OCI-LY7 (cell line): Measurements from ENCODE around the gene MISFA. TPM values are rescaled to one million over a fixed set of nuclear protein-coding genes. Genes with fewer than 3 reads are reported as not detected.

ENCODE experiments used
- Bru-seq: library from RNA; stranded (reverse); fragments of 400-500 nt; gene quantifications from one replicate; lab custom pipeline; 2021; lab: Mats Ljungman, UMichigan
- BruChase-seq, 2 experiments: library from RNA; stranded (reverse); fragments of 400-500 nt; gene quantifications; one replicate each; lab custom pipeline; 2021; lab: Mats Ljungman, UMichigan
- BruUV-seq: library from RNA; stranded (reverse); fragments of 400-500 nt; replicated peaks from 2 replicates; lab custom pipeline; 2021; lab: Mats Ljungman, UMichigan
- CTCF ChIA-PET: fragments of 300-600 bp; sonication (Branson Sonifier 250); formaldehyde crosslinking; loops from one replicate; lab custom pipeline; 2022; ENCODE audit warnings: antibody characterized with exemption; ENCODE audit not compliant: unreplicated experiment; lab: Charles Lee
- POLR2A ChIA-PET: fragments of 300-600 bp; sonication (Branson Sonifier 250); formaldehyde crosslinking; loops from one replicate; lab custom pipeline; 2022; ENCODE audit warnings: antibody characterized with exemption; lab: Charles Lee
- DNase-seq: peaks from one replicate; pipeline ENCODE4 v3.0.0-alpha.2; 2015; ENCODE audit warnings: low spot score
- H2AFZ ChIP-seq: fragments of 200-600 bp; sonication (generic), shearing (Covaris generic); 2 replicates; pipeline ENCODE4 v1.6.1; 2014; ENCODE audit warnings: mild to moderate bottlenecking, antibody characterized with exemption, low read length, moderate library complexity
- H3K27ac ChIP-seq: fragments of 200-600 bp; sonication (generic); 2 replicates; pipeline ENCODE4 v1.5.1; 2014; ENCODE audit warnings: mixed run types, low read depth, mild to moderate bottlenecking, moderate library complexity, low read length, inconsistent platforms; ENCODE audit not compliant: poor library complexity, severe bottlenecking
- H3K36me3 ChIP-seq: fragments of 200-600 bp; sonication (generic); 2 replicates; pipeline ENCODE4 v1.6.1; 2014; ENCODE audit warnings: mild to moderate bottlenecking, antibody characterized with exemption, low read length, moderate library complexity, mixed read lengths; ENCODE audit not compliant: insufficient read depth
- H3K4me1 ChIP-seq: fragments of 200-600 bp; sonication (generic); 2 replicates; pipeline ENCODE4 v1.5.1; 2014; ENCODE audit warnings: mild to moderate bottlenecking, low read length; ENCODE audit not compliant: insufficient read depth, poor library complexity, severe bottlenecking
- H3K4me2 ChIP-seq: fragments of 200-600 bp; sonication (generic); 2 replicates; pipeline ENCODE4 v1.6.1; 2014; ENCODE audit warnings: mild to moderate bottlenecking, low read length
- H3K4me3 ChIP-seq: fragments of 200-600 bp; sonication (generic); 2 replicates; pipeline ENCODE4 v1.5.1; 2014; ENCODE audit warnings: mild to moderate bottlenecking, low read depth, low read length; ENCODE audit not compliant: poor library complexity, severe bottlenecking
- H3K79me2 ChIP-seq: fragments of 200-600 bp; sonication (generic); 2 replicates; pipeline ENCODE4 v1.6.1; 2016; ENCODE audit warnings: low read depth, mild to moderate bottlenecking, low read length, moderate library complexity, mixed read lengths; ENCODE audit not compliant: insufficient read depth
- H3K9me2 ChIP-seq: fragments of 200-600 bp; sonication (generic); 2 replicates; pipeline ENCODE4 v1.6.1; 2016; ENCODE audit warnings: mild to moderate bottlenecking, low read length, mixed read lengths; ENCODE audit not compliant: insufficient read depth
- H3K9me3 ChIP-seq: fragments of 200-600 bp; sonication (generic); 2 replicates; pipeline ENCODE4 v1.6.1; 2014; ENCODE audit warnings: mild to moderate bottlenecking, mixed run types, low read length, mixed read lengths
- H4K20me1 ChIP-seq: fragments of 200-600 bp; sonication (generic); 2 replicates; pipeline ENCODE4 v1.6.1; 2014; ENCODE audit warnings: mild to moderate bottlenecking, antibody characterized with exemption, low read length, moderate library complexity, mixed read lengths; ENCODE audit not compliant: insufficient read depth
- CTCF ChIP-seq: fragments of 200-600 bp; sonication (generic); conservative IDR thresholded peaks from 2 replicates; pipeline ENCODE4 v1.5.1; 2014; ENCODE audit warnings: mild to moderate bottlenecking, antibody characterized with exemption, low read length, moderate library complexity, mixed read lengths
- EZH2phosphoT487 ChIP-seq: fragments of 200-600 bp; sonication (generic); IDR thresholded peaks from 2 replicates; pipeline ENCODE4 v1.6.1; 2018; ENCODE audit warnings: low read depth, borderline replicate concordance, mild to moderate bottlenecking, mixed run types, antibody characterized with exemption, low read length, moderate library complexity, mixed read lengths
- intact Hi-C: fragments of 100-400 bp; cut with micrococcal nuclease; formaldehyde crosslinking; loops from one replicate; pipeline ENCODE4 v1.10.0; 2022; ENCODE audit not compliant: unreplicated experiment
- long read RNA-seq: library from polyadenylated mRNA; stranded (forward); transcript quantifications from one replicate; pipeline ENCODE4 v2.0.0, GENCODE V29; 2022
- total RNA-seq, 2 experiments: library from RNA; depleted of rRNA in 1 of 2; stranded (reverse); fragments of >200 nt in 1 of 2; shearing (Covaris generic) in 1 of 2; gene quantifications; 2 replicates each; pipeline ENCODE4 v1.2.3, GENCODE V29; 2014 to 2022

The MISFA gene
- total RNA-seq (2014; rRNA removed; shearing (Covaris generic)) (not detected in 2 replicates), total RNA-seq (2022) (1.00 TPM in 1 of 2 replicates, not detected in the other), Bru-seq, nascent RNA (percentile 23 among the genes with signal in this experiment), BruChase-seq, experiment 1, labeled RNA remaining after a 6-hour chase (percentile 29 among the genes with signal in this experiment), BruChase-seq, experiment 2, labeled RNA remaining after a 2-hour chase (percentile 26 among the genes with signal in this experiment)
- long read RNA-seq, partial matches to known transcripts, result 0 of 7 reads
- long read RNA-seq, other reads (novel, unspliced or antisense), result 7 of 7 reads

GRCh38 chr11:18599739-18600230 lies at the start of gene MISFA:
MISFA (plus strand) TSS chr11:18599789; CDS start chr11:18599929, 140 bp downstream.
- no peaks in the 10 kb centered on the region for H4K20me1 ChIP-seq
- H3K9me2 ChIP-seq, result no peaks in the 10 kb centered on the region
- no TSS peak for BruUV-seq
- no peak within 1 kb of the TSS for H3K4me3 ChIP-seq
- CTCF ChIA-PET, result no interaction called here
- H3K4me2 ChIP-seq, result no peak within 1 kb of the TSS
- TF ChIP-seq CTCF (no peak), EZH2phosphoT487 (no peak)
- no peaks in the 10 kb centered on the region for H3K9me3 ChIP-seq
- no peaks in the 10 kb centered on the region for H3K79me2 ChIP-seq
- no peaks in the 10 kb centered on the region for H3K4me1 ChIP-seq
- DNase-seq, result no peak
- H3K36me3 ChIP-seq, result no peaks in the 10 kb centered on the region
- intact Hi-C loops, result no loop called here
- no peak within 1 kb of the TSS for H2AFZ ChIP-seq
- no peak within 1 kb of the TSS for H3K27ac ChIP-seq
- POLR2A ChIA-PET, result no interaction called here

- Histone ChIP-seq H3K4me3 (no peak overlapping the region), H4K20me1 (no peaks in the 10 kb centered on the region), H3K9me3 (no peaks in the 10 kb centered on the region), H3K4me1 (no peaks in the 10 kb centered on the region), H3K9me2 (no peaks in the 10 kb centered on the region), H3K79me2 (no peaks in the 10 kb centered on the region), H2AFZ (no peak overlapping the region), H3K4me2 (no peak overlapping the region), H3K36me3 (no peaks in the 10 kb centered on the region), H3K27ac (no peak overlapping the region)
- DNase-seq, result no peak
- ChIA-PET POLR2A (interaction anchor here (0.8 kb wide), 1 partner anchor 37 kb away, joined by 3 read pairs; no protein-coding TSS in a partner anchor), CTCF (interaction anchor here (0.6 kb wide), 1 partner anchor 159 kb away, joined by 3 read pairs; no protein-coding TSS in a partner anchor)
- TF ChIP-seq CTCF (no peak), EZH2phosphoT487 (no peak)
- intact Hi-C loops, result no loop called here
- BruUV-seq, result no TSS peak
Measured at GRCh38 chr11:18563090-18563730, 36.4 kb upstream of the MISFA start.
